ENCODE results near the gene CRLF1.
A peak's percentile ranks its signal among the peaks of the same experiment; 100 is the strongest.

The CRLF1 gene

DNA sequence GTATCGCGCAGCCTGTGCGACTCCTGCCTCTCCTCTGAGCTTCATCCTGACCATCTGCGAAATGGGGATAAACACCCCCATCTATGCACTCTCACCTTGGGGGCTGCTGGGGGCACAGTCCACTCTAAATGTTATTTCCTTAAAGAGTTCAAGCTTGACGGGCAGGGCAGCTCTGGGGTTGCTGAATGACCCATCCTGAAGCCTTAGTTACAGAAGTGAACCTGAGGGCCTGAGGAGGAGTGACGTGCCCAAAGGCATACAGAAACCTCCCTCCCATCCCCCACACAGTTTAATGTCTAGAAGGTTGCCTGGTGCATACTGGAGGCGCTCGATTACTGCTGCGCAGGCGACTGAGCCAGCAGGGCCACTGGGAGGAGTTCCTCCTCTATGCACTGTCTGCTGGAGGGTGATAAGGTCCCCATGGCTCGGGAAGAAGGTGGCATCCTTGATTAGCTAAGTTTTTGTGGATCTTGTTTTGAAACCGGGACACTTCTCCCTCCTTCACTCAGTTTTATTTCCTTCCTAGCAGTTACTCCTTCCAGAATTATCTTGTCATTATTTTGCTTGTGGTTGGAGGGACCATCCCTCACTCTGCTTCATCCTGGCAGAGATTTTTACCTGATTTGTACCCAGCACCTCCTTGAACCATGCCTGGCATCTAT lies 62.7 kb downstream of the CRLF1 start (continued):
- TF ChIP-seq ZNF654 (tag by site-specific recombination; IDR thresholded peaks at IDR 0.05; ENCODE audit: low read depth) = peak; percentile 38
- TF ChIP-seq ZNF214 (tag by site-specific recombination; IDR thresholded peaks at IDR 0.05; ENCODE audit: borderline replicate concordance) = no peak
- TF ChIP-seq, protein P1, sequence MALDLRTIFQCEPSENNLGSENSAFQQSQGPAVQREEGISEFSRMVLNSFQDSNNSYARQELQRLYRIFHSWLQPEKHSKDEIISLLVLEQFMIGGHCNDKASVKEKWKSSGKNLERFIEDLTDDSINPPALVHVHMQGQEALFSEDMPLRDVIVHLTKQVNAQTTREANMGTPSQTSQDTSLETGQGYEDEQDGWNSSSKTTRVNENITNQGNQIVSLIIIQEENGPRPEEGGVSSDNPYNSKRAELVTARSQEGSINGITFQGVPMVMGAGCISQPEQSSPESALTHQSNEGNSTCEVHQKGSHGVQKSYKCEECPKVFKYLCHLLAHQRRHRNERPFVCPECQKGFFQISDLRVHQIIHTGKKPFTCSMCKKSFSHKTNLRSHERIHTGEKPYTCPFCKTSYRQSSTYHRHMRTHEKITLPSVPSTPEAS (tag by site-specific recombination; IDR thresholded peaks at IDR 0.05) = no peak
- TF ChIP-seq ZNF37A (tag by site-specific recombination; IDR thresholded peaks at IDR 0.05) = no peak
- TF ChIP-seq ZIC2 (tag by site-specific recombination; IDR thresholded peaks at IDR 0.05) = no peak
- TF ChIP-seq SP3 (tag by site-specific recombination; IDR thresholded peaks at IDR 0.05) = peak; percentile 47; the same call in 1 of the 2 replicates
- TF ChIP-seq ZNF768 (tag by site-specific recombination; IDR thresholded peaks at IDR 0.05) = no peak
- no peak; the same call in 1 of the 2 replicates for TF ChIP-seq ZNF366 (tag by site-specific recombination; conservative IDR thresholded peaks at IDR 0.05)
- TF ChIP-seq ZSCAN23 (tag by site-specific recombination; IDR thresholded peaks at IDR 0.05) = no peak
- TF ChIP-seq, protein P2, sequence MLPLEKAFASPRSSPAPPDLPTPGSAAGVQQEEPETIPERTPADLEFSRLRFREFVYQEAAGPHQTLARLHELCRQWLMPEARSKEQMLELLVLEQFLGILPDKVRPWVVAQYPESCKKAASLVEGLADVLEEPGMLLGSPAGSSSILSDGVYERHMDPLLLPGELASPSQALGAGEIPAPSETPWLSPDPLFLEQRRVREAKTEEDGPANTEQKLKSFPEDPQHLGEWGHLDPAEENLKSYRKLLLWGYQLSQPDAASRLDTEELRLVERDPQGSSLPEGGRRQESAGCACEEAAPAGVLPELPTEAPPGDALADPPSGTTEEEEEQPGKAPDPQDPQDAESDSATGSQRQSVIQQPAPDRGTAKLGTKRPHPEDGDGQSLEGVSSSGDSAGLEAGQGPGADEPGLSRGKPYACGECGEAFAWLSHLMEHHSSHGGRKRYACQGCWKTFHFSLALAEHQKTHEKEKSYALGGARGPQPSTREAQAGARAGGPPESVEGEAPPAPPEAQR (tag by site-specific recombination; IDR thresholded peaks at IDR 0.05) = no peak
- TF ChIP-seq, protein P3, sequence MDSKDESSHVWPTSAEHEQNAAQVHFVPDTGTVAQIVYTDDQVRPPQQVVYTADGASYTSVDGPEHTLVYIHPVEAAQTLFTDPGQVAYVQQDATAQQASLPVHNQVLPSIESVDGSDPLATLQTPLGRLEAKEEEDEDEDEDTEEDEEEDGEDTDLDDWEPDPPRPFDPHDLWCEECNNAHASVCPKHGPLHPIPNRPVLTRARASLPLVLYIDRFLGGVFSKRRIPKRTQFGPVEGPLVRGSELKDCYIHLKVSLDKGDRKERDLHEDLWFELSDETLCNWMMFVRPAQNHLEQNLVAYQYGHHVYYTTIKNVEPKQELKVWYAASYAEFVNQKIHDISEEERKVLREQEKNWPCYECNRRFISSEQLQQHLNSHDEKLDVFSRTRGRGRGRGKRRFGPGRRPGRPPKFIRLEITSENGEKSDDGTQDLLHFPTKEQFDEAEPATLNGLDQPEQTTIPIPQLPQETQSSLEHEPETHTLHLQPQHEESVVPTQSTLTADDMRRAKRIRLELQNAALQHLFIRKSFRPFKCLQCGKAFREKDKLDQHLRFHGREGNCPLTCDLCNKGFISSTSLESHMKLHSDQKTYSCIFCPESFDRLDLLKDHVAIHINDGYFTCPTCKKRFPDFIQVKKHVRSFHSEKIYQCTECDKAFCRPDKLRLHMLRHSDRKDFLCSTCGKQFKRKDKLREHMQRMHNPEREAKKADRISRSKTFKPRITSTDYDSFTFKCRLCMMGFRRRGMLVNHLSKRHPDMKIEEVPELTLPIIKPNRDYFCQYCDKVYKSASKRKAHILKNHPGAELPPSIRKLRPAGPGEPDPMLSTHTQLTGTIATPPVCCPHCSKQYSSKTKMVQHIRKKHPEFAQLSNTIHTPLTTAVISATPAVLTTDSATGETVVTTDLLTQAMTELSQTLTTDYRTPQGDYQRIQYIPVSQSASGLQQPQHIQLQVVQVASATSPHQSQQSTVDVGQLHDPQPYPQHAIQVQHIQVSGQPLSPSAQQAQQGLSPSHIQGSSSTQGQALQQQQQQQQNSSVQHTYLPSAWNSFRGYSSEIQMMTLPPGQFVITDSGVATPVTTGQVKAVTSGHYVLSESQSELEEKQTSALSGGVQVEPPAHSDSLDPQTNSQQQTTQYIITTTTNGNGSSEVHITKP (tag by site-specific recombination; IDR thresholded peaks at IDR 0.05) = peak; percentile 66
- no peak for TF ChIP-seq ZNF146 (tag by site-specific recombination; IDR thresholded peaks at IDR 0.05)
- TF ChIP-seq, protein P4, sequence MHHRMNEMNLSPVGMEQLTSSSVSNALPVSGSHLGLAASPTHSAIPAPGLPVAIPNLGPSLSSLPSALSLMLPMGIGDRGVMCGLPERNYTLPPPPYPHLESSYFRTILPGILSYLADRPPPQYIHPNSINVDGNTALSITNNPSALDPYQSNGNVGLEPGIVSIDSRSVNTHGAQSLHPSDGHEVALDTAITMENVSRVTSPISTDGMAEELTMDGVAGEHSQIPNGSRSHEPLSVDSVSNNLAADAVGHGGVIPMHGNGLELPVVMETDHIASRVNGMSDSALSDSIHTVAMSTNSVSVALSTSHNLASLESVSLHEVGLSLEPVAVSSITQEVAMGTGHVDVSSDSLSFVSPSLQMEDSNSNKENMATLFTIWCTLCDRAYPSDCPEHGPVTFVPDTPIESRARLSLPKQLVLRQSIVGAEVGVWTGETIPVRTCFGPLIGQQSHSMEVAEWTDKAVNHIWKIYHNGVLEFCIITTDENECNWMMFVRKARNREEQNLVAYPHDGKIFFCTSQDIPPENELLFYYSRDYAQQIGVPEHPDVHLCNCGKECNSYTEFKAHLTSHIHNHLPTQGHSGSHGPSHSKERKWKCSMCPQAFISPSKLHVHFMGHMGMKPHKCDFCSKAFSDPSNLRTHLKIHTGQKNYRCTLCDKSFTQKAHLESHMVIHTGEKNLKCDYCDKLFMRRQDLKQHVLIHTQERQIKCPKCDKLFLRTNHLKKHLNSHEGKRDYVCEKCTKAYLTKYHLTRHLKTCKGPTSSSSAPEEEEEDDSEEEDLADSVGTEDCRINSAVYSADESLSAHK (tag by site-specific recombination; IDR thresholded peaks at IDR 0.05) = 0 out of 2 replicates have a peak, but pooled peaks have one; percentile 39
- no peak for TF ChIP-seq ZNF19 (tag by site-specific recombination; IDR thresholded peaks at IDR 0.05; ENCODE audit: low read depth)
- TF ChIP-seq ZNF292 (tag by site-specific recombination; IDR thresholded peaks at IDR 0.05; ENCODE audit: borderline replicate concordance, low read depth) = no peak
- TF ChIP-seq, protein P5, sequence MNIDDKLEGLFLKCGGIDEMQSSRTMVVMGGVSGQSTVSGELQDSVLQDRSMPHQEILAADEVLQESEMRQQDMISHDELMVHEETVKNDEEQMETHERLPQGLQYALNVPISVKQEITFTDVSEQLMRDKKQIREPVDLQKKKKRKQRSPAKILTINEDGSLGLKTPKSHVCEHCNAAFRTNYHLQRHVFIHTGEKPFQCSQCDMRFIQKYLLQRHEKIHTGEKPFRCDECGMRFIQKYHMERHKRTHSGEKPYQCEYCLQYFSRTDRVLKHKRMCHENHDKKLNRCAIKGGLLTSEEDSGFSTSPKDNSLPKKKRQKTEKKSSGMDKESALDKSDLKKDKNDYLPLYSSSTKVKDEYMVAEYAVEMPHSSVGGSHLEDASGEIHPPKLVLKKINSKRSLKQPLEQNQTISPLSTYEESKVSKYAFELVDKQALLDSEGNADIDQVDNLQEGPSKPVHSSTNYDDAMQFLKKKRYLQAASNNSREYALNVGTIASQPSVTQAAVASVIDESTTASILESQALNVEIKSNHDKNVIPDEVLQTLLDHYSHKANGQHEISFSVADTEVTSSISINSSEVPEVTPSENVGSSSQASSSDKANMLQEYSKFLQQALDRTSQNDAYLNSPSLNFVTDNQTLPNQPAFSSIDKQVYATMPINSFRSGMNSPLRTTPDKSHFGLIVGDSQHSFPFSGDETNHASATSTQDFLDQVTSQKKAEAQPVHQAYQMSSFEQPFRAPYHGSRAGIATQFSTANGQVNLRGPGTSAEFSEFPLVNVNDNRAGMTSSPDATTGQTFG (tag by site-specific recombination; IDR thresholded peaks at IDR 0.05; ENCODE audit: borderline replicate concordance) = no peak
- TF ChIP-seq YY2 (tag by site-specific recombination; IDR thresholded peaks at IDR 0.05) = no peak
- TF ChIP-seq, protein P6, sequence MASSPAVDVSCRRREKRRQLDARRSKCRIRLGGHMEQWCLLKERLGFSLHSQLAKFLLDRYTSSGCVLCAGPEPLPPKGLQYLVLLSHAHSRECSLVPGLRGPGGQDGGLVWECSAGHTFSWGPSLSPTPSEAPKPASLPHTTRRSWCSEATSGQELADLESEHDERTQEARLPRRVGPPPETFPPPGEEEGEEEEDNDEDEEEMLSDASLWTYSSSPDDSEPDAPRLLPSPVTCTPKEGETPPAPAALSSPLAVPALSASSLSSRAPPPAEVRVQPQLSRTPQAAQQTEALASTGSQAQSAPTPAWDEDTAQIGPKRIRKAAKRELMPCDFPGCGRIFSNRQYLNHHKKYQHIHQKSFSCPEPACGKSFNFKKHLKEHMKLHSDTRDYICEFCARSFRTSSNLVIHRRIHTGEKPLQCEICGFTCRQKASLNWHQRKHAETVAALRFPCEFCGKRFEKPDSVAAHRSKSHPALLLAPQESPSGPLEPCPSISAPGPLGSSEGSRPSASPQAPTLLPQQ (tag by site-specific recombination; IDR thresholded peaks at IDR 0.05) = 0 out of 2 replicates have a peak, but pooled peaks have one; percentile 36
- peak; percentile 96 for TF ChIP-seq ZNF792 (tag by site-specific recombination; IDR thresholded peaks at IDR 0.05)
- TF ChIP-seq ZNF558 (tag by site-specific recombination; IDR thresholded peaks at IDR 0.05) = no peak
- TF ChIP-seq ZNF211 (tag by site-specific recombination; IDR thresholded peaks at IDR 0.05; ENCODE audit: low read depth) = no peak
- TF ChIP-seq, protein P7, sequence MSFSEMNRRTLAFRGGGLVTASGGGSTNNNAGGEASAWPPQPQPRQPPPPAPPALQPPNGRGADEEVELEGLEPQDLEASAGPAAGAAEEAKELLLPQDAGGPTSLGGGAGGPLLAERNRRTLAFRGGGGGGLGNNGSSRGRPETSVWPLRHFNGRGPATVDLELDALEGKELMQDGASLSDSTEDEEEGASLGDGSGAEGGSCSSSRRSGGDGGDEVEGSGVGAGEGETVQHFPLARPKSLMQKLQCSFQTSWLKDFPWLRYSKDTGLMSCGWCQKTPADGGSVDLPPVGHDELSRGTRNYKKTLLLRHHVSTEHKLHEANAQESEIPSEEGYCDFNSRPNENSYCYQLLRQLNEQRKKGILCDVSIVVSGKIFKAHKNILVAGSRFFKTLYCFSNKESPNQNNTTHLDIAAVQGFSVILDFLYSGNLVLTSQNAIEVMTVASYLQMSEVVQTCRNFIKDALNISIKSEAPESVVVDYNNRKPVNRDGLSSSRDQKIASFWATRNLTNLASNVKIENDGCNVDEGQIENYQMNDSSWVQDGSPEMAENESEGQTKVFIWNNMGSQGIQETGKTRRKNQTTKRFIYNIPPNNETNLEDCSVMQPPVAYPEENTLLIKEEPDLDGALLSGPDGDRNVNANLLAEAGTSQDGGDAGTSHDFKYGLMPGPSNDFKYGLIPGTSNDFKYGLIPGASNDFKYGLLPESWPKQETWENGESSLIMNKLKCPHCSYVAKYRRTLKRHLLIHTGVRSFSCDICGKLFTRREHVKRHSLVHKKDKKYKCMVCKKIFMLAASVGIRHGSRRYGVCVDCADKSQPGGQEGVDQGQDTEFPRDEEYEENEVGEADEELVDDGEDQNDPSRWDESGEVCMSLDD (tag by site-specific recombination; IDR thresholded peaks at IDR 0.05) = peak; percentile 29; the same call in 1 of the 2 replicates
- no peak for TF ChIP-seq ZNF248 (tag by site-specific recombination; IDR thresholded peaks at IDR 0.05)
- no peak for TF ChIP-seq ZNF174 (tag by site-specific recombination; IDR thresholded peaks at IDR 0.05)
